Fibroblast of the aortic adventitia (primary cell): Measurements from ENCODE around the gene CLCNKA. TPM values are rescaled to one million over a fixed set of nuclear protein-coding genes. Genes with fewer than 3 reads are reported as not detected.

Experiments
- DNase-seq: peaks from one replicate; pipeline ENCODE4 v3.0.0-alpha.2; 2010; ENCODE audit warnings: low read depth
- H3K4me3 ChIP-seq: 2 replicates; pipeline ENCODE4 v1.5.1; 2011; ENCODE audit warnings: low read depth, mild to moderate bottlenecking, control low read depth, low read length, moderate library complexity
- total RNA-seq: library from RNA; depleted of rRNA; stranded (reverse); fragments of >200 nt; gene quantifications from 2 replicates; pipeline ENCODE4 v1.2.3, GENCODE V29; 2012; ENCODE audit warnings: low replicate concordance
- TF ChIP-seq, protein P1 (sequence below): IDR thresholded peaks from 2 replicates; pipeline ENCODE4 v1.5.1; 2011; ENCODE audit warnings: mild to moderate bottlenecking, low read length, control low read depth, inconsistent platforms; ENCODE audit not compliant: insufficient read depth

Gene CLCNKA
- total RNA-seq, 1 donor = 0.09 TPM

DNA sequence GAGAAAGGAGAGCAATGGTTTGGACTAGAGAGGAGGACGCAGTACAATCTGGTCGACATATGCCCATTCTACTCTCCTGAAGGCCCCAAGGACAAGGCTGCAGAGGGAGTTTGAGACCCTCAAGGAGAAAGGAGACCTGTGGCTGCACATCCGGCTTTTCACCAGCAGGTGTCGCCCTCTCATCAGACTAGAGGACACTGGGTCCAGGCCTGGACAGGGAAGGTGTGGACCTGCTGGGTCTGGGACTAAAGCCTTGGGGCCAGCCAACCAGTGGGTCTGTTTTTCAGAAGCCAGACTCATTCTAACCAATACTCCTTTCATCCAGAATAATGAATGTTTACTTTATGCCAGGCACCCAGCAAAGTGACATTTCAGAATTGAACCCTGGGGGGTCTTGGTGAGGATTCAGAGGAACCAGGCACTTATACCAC is 12.8 kb upstream of the CLCNKA start:
- no peak overlapping the region for H3K4me3 ChIP-seq
- peak; percentile 79 for DNase-seq
- TF ChIP-seq, protein P1, sequence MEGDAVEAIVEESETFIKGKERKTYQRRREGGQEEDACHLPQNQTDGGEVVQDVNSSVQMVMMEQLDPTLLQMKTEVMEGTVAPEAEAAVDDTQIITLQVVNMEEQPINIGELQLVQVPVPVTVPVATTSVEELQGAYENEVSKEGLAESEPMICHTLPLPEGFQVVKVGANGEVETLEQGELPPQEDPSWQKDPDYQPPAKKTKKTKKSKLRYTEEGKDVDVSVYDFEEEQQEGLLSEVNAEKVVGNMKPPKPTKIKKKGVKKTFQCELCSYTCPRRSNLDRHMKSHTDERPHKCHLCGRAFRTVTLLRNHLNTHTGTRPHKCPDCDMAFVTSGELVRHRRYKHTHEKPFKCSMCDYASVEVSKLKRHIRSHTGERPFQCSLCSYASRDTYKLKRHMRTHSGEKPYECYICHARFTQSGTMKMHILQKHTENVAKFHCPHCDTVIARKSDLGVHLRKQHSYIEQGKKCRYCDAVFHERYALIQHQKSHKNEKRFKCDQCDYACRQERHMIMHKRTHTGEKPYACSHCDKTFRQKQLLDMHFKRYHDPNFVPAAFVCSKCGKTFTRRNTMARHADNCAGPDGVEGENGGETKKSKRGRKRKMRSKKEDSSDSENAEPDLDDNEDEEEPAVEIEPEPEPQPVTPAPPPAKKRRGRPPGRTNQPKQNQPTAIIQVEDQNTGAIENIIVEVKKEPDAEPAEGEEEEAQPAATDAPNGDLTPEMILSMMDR = peak; percentile 95

DNA sequence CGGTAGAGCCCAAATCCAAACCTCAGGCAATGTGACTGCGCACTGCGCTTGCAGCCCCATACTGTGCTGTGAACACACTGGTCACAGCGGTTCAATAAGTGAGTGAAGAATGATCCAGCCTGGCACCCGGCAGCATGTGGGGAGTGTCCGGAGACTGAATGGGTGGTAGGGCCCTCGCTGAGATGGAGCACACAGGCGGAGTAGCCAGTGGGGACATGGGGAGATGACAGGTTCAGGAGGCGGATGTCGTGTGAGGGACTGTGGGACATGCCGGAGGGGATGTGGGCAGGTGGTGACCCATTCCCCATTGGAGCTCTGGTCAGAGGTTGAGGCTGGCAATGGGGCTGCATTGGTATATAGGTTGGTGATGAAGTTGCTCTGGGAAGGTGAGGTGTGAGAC is 12.2 kb upstream of the CLCNKA start:
- TF ChIP-seq, protein P1 = no peak
- DNase-seq = no peak
- H3K4me3 ChIP-seq = no peak overlapping the region

DNA sequence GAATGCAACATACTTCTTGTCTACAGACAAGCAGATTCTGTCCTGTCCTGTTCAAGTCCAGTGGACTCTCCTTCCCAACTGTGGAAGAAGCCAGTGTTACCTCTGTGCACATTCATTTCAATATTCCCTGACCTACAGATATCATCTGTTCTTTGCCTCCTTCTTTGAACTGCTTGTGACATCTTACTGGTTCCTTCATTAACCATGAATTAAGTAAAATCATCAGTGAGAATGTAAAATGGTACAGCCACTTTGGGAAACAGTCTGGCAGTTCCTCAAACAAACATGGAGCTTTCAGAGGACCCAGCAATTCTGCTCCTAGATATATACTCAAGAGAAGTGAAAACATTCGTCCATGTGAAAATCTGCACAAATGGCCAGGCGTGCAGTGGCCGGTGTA is 11.0 kb upstream of the CLCNKA start:
- no peak overlapping the region for H3K4me3 ChIP-seq
- TF ChIP-seq, protein P1 = no peak

DNA sequence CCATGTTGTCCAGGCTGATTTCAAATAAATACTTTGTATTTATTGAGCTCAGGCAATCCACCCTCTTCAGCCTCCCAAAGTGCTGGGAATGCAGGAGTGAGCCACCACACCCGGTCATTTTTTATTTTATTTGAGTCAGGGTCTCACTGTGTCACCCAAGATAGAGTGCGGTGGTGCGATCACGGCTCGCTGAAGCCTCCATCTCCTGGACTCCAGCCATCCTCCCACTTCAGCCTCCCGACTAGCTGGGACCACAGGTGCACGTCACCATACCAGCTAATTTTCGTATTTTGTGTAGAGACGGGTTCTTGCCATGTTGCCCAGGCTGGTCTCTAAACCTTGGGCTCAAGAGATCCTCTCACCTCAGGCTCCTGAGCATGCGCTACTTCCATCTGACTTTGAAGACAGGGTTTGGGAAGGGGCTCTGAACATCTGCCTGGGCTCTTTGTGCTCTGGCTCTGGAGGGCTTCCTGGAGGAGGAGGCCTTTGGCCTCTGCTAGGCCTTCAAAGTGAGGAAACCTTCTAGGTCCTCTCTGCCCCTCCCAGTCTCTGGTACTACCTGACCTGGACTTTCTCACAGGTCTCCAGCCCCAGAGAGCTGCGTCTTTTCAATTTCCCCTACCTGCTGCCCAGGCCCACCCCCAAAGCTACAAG is 9.8 kb upstream of the CLCNKA start:
- DNase-seq = no peak
- no peak overlapping the region for H3K4me3 ChIP-seq
- TF ChIP-seq, protein P1 = no peak

More for the DNA sequence above, 11.0 kb upstream of the CLCNKA start:
- DNase-seq = no peak

DNA sequence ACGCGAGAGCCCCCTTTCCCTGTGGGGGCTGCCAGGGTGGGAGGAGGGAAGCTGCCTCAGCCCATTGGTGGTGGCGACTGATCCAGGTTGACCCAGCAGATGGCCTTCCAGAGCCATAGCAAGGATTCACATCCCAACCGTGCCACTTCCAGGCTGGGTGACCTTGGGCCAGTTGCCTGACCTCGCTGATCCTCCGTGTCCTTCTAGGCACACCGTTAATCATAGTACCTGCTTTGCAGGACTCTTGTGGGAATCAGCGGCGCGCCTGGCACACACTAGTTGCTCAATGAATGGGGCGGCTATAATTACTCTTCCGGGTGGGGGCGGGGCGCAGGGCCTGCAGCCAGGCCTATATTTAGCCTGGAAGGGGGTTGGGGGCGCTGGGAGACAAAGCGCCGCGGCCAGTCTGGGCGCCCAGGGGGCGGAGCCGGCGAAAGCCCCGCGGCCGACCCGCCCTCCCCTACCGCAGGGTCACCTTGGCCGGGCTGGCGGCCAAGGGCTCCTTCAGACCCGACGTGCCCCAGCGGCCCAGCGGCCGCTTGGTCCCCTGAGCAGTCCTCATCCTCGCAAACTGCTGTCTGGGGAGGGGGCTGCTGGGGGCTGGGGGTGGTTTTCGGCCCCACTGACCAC is 9.1 kb upstream of the CLCNKA start:
- DNase-seq = peak; percentile 70
- peak overlapping the region; percentile 37 for H3K4me3 ChIP-seq
- TF ChIP-seq, protein P1 = no peak

DNA sequence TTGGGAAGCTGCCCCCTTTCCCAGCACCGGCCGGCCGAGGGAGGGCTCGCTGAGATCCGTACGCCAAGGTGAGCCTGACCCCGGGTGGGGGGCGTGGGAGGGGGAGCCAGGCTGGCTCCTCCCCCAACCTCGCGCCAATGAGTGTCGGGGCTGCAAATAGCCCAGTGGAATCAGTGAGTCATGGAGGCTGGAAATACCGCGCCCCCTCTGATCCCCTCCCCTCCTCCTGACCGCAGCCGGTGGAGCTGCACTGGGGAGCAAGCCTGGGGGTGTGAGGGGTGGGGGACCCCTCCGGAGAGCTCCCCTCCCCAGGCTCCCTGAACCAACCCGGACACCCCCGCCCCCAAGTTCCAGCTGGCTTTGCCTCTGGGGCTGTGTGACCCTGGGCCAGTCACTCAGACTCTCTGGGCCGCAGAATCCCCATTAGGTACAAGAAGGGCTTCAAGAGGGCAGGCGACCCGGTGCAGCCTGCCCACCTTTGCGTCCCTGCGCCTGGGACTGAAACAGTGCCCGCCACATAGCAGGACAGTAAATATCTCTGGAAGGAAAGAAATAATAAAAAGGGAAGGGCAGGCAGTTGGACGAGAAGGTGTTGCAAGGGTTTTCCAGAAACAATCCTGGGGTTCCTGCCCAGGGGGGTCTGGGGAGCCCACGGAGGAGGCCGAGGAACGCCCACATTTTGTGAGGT is 8.5 kb upstream of the CLCNKA start:
- H3K4me3 ChIP-seq = peak overlapping the region; percentile 37

More for the DNA sequence above, 8.5 kb upstream of the CLCNKA start:
- peak; percentile 70 for DNase-seq
- TF ChIP-seq, protein P1 = no peak
